C4-2B (cell line): ENCODE data around the gene JCHAIN.

Experiments
- ZFX ChIP-seq: fragments of 450-650 bp; IDR thresholded peaks from 2 replicates; pipeline ENCODE4 v1.6.1; 2017
- TF ChIP-seq, protein P1 (sequence below): fragments of 450-650 bp; conservative IDR thresholded peaks from 2 replicates; pipeline ENCODE4 v1.5.1; 2017; ENCODE audit warnings: mild to moderate bottlenecking

DNA sequence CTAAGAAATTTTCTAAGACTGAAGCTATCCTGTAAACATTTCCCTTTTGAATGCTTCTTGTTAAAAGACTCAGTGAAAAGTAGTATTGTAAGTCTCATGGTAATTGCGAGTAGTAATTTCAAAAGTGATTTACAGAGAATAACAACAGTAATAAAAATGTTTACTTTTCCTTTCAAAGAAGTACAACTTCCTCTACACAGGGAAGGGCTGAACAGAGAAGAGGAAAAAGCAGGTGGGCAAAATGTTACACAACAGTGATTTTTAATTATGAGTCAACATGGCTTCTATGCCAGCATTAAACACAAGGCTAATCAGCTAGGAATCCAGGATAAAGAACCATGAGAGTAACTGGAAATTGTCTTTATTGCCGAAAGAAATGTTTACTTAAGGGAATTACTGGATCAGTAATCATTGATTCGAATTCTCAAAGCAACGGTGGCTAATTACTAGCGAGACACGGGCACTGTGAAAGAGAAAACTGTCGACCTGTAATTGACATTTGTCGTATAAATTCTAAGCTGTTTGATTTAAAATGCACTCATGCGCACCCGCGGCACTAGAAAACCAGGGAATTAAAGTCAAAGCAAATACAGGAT, 37.4 kb upstream of the JCHAIN start:
- TF ChIP-seq, protein P1, sequence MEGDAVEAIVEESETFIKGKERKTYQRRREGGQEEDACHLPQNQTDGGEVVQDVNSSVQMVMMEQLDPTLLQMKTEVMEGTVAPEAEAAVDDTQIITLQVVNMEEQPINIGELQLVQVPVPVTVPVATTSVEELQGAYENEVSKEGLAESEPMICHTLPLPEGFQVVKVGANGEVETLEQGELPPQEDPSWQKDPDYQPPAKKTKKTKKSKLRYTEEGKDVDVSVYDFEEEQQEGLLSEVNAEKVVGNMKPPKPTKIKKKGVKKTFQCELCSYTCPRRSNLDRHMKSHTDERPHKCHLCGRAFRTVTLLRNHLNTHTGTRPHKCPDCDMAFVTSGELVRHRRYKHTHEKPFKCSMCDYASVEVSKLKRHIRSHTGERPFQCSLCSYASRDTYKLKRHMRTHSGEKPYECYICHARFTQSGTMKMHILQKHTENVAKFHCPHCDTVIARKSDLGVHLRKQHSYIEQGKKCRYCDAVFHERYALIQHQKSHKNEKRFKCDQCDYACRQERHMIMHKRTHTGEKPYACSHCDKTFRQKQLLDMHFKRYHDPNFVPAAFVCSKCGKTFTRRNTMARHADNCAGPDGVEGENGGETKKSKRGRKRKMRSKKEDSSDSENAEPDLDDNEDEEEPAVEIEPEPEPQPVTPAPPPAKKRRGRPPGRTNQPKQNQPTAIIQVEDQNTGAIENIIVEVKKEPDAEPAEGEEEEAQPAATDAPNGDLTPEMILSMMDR = no peak
- no peak for TF ChIP-seq ZFX
